IMR-90 (cell line): ENCODE data around the gene UBE3C. TPM values are rescaled to one million over a fixed set of nuclear protein-coding genes. Genes with fewer than 3 reads are reported as not detected.

ENCODE experiments used
- ATAC-seq: fragments of 200-7000 bp; cut with Tn5 transposase; 2 replicates; pipeline ENCODE4 v1.9.1; 2020; ENCODE audit warnings: low read depth, mild to moderate bottlenecking, moderate library complexity
- BruUV-seq: library from RNA; stranded (reverse); fragments of 400-500 nt; replicated peaks from 2 replicates; lab custom pipeline; 2021; lab: Mats Ljungman, UMichigan
- CTCF ChIA-PET: fragments of 300-600 bp; formaldehyde crosslinking; extraction: SDS; loops from one replicate; lab custom pipeline; 2021; ENCODE audit warnings: antibody characterized with exemption; lab: Yijun Ruan, JAX
- POLR2A ChIA-PET: fragments of 300-600 bp; sonication (Branson Sonifier 250); formaldehyde crosslinking; loops from one replicate; lab custom pipeline; 2022; ENCODE audit warnings: antibody characterized with exemption; ENCODE audit not compliant: unreplicated experiment; lab: Charles Lee
- DNase-seq: peaks from one replicate; pipeline ENCODE4 v3.0.0; 2013
- H2AFZ ChIP-seq: replicated peaks from 2 replicates; pipeline ENCODE3; 2013; ENCODE audit warnings: low read length, mild to moderate bottlenecking; ENCODE audit not compliant: poor library complexity
- H2AK5ac ChIP-seq: 2 replicates; pipeline ENCODE4 v1.6.1; 2013; ENCODE audit warnings: low read depth, low read length, inconsistent platforms
- H2AK9ac ChIP-seq: replicated peaks from 2 replicates; pipeline ENCODE3; 2013; ENCODE audit warnings: mild to moderate bottlenecking, low read depth, low read length, moderate library complexity; ENCODE audit not compliant: poor library complexity
- H2BK120ac ChIP-seq: 2 replicates; pipeline ENCODE4 v1.6.1; 2013; ENCODE audit warnings: low read depth, low read length, inconsistent platforms
- H2BK15ac ChIP-seq: 3 replicates; pipeline ENCODE4 v1.6.1; 2013; ENCODE audit warnings: low read depth, low read length, inconsistent platforms
- H2BK20ac ChIP-seq: 2 replicates; pipeline ENCODE4 v1.6.1; 2013; ENCODE audit warnings: low read depth, mild to moderate bottlenecking, inconsistent platforms, low read length, moderate library complexity
- H2BK5ac ChIP-seq: 2 replicates; pipeline ENCODE4 v1.6.1; 2013; ENCODE audit warnings: mild to moderate bottlenecking, low read depth, low read length, inconsistent platforms; ENCODE audit not compliant: poor library complexity, severe bottlenecking
- H3K14ac ChIP-seq: replicated peaks from 2 replicates; pipeline ENCODE4 v1.6.1; 2013; ENCODE audit warnings: low read depth, low read length, inconsistent platforms
- H3K18ac ChIP-seq: 2 replicates; pipeline ENCODE4 v1.6.1; 2013; ENCODE audit warnings: low read depth, low read length, control low read depth
- H3K23ac ChIP-seq: 2 replicates; pipeline ENCODE4 v1.6.1; 2013; ENCODE audit warnings: low read depth, low read length, inconsistent platforms
- H3K27ac ChIP-seq: 2 replicates; pipeline ENCODE4 v1.5.1; 2013; ENCODE audit warnings: mild to moderate bottlenecking, control low read depth, low read length; ENCODE audit not compliant: insufficient read depth
- H3K27me3 ChIP-seq: 2 replicates; pipeline ENCODE4 v1.6.1; 2013; ENCODE audit warnings: low read length; ENCODE audit not compliant: control insufficient read depth, insufficient read depth
- H3K36me3 ChIP-seq: 2 replicates; pipeline ENCODE4 v1.6.1; 2013; ENCODE audit warnings: low read length, mixed read lengths; ENCODE audit not compliant: control insufficient read depth, insufficient read depth
- H3K4ac ChIP-seq: 2 replicates; pipeline ENCODE4 v1.6.1; 2013; ENCODE audit warnings: low read depth, low read length, inconsistent platforms
- H3K4me1 ChIP-seq: 2 replicates; pipeline ENCODE4 v1.6.1; 2013; ENCODE audit warnings: low read length, mixed read lengths; ENCODE audit not compliant: control insufficient read depth, insufficient read depth
- H3K4me2 ChIP-seq: 2 replicates; pipeline ENCODE4 v1.6.1; 2013; ENCODE audit warnings: low read depth, mild to moderate bottlenecking, control low read depth, low read length, moderate library complexity
- H3K4me3 ChIP-seq: 2 replicates; pipeline ENCODE4 v1.5.1; 2013; ENCODE audit warnings: low read depth, mild to moderate bottlenecking, control low read depth, low read length, moderate library complexity; ENCODE audit not compliant: insufficient read depth
- H3K56ac ChIP-seq: 2 replicates; pipeline ENCODE4 v1.6.1; 2013; ENCODE audit warnings: low read length, inconsistent platforms; ENCODE audit not compliant: insufficient read depth; ENCODE audit errors: extremely low read depth
- H3K79me1 ChIP-seq, 2 experiments: 2 replicates each; pipeline ENCODE4 v1.6.1; 2013; ENCODE audit warnings: low read length in 2 of 2, inconsistent platforms in 1 of 2, low read depth in 1 of 2
- H3K9ac ChIP-seq: 2 replicates; pipeline ENCODE4 v1.6.1; 2013; ENCODE audit warnings: low read depth, low read length, control low read depth
- H3K9me1 ChIP-seq: 2 replicates; pipeline ENCODE4 v1.6.1; 2013; ENCODE audit warnings: low read length, inconsistent platforms; ENCODE audit not compliant: insufficient read depth
- H3K9me3 ChIP-seq: 2 replicates; pipeline ENCODE4 v1.6.1; 2013; ENCODE audit warnings: low read length; ENCODE audit not compliant: control insufficient read depth, insufficient read depth
- H4K20me1 ChIP-seq: 2 replicates; pipeline ENCODE4 v1.6.1; 2013; ENCODE audit warnings: low read length, inconsistent platforms; ENCODE audit not compliant: insufficient read depth
- H4K5ac ChIP-seq: 2 replicates; pipeline ENCODE4 v1.6.1; 2013; ENCODE audit warnings: mild to moderate bottlenecking, low read depth, low read length, control low read depth
- H4K8ac ChIP-seq, 2 experiments: 2 replicates each; pipeline ENCODE4 v1.6.1; 2013; ENCODE audit warnings: low read depth in 2 of 2, low read length in 2 of 2, control low read depth in 1 of 2, inconsistent platforms in 1 of 2
- H4K91ac ChIP-seq: 2 replicates; pipeline ENCODE4 v1.6.1; 2013; ENCODE audit warnings: low read depth, low read length, inconsistent platforms; ENCODE audit not compliant: insufficient read depth
- CEBPB ChIP-seq: IDR thresholded peaks from 2 replicates; pipeline ENCODE4 v1.6.1; 2012; ENCODE audit warnings: low read depth, low read length, improper control_type of control experiment
- CHD1 ChIP-seq: IDR thresholded peaks from 2 replicates; pipeline ENCODE4 v1.6.1; 2012; ENCODE audit warnings: low read depth, low read length, improper control_type of control experiment
- CTCF ChIP-seq: conservative IDR thresholded peaks from 2 replicates; pipeline ENCODE4 v1.5.1; 2012; ENCODE audit warnings: mild to moderate bottlenecking, low read depth, low read length, improper control_type of control experiment
- MAFK ChIP-seq: IDR thresholded peaks from 2 replicates; pipeline ENCODE4 v1.6.1; 2012; ENCODE audit warnings: low read depth, low read length, improper control_type of control experiment
- MAZ ChIP-seq: IDR thresholded peaks from 2 replicates; pipeline ENCODE4 v1.6.1; 2012; ENCODE audit warnings: low read depth, mild to moderate bottlenecking, low read length, improper control_type of control experiment, moderate library complexity, borderline replicate concordance
- NFE2L2 ChIP-seq: fragments of 150-350 bp; IDR thresholded peaks from 2 replicates; pipeline ENCODE4 v1.6.1; 2016; ENCODE audit warnings: low read depth, mild to moderate bottlenecking, low read length
- POLR2A ChIP-seq: IDR thresholded peaks from 2 replicates; pipeline ENCODE4 v1.6.1; 2012; ENCODE audit warnings: mild to moderate bottlenecking, low read depth, low read length
- RAD21 ChIP-seq: IDR thresholded peaks from 2 replicates; pipeline ENCODE4 v1.6.1; 2012; ENCODE audit warnings: low read length, improper control_type of control experiment
- RCOR1 ChIP-seq: IDR thresholded peaks from 2 replicates; pipeline ENCODE4 v1.6.1; 2012; ENCODE audit warnings: mild to moderate bottlenecking, low read length, improper control_type of control experiment; ENCODE audit not compliant: insufficient replicate concordance
- RFX5 ChIP-seq: IDR thresholded peaks from 2 replicates; pipeline ENCODE4 v1.8.0; 2012; ENCODE audit warnings: low read depth, mild to moderate bottlenecking, low read length, moderate library complexity
- SMC3 ChIP-seq: fragments of 150-350 bp; IDR thresholded peaks from 2 replicates; pipeline ENCODE4 v1.6.1; 2016; ENCODE audit warnings: low read depth, mild to moderate bottlenecking, antibody characterized with exemption, low read length, moderate library complexity
- WGBS, 2 experiments: methylation state at CpG; one replicate each; pipeline versions ENCODE4 v1.1.5 to v1.1.7; 2013; ENCODE audit warnings: missing lambda C conversion rate in 2 of 2; ENCODE audit not compliant: insufficient read length in 1 of 2; ENCODE audit errors: extremely low coverage in 2 of 2; 5-methylcytosine and 5-hydroxymethylcytosine counted together
- dilution Hi-C: fragments of 300-500 bp; cut with HindIII; formaldehyde crosslinking; loops from one replicate; pipeline ENCODE4 v1.14.3; 2018; ENCODE audit warnings: low sequenced_read_pairs; ENCODE audit not compliant: unreplicated experiment
- in situ Hi-C: fragments of 300-500 bp; cut with MboI; formaldehyde crosslinking; loops from 3 replicates; pipeline ENCODE4 v1.14.3; 2019; ENCODE audit warnings: low sequenced_read_pairs, inconsistent platforms, mixed read lengths
- intact Hi-C: fragments of 100-400 bp; cut with micrococcal nuclease; formaldehyde crosslinking; loops from 2 replicates; pipeline ENCODE4 v1.10.0; 2022
- polyA plus RNA-seq, 3 experiments: library from polyadenylated mRNA; depleted of rRNA; stranded (reverse); fragments of >200 nt; gene quantifications; 2 replicates each; pipeline ENCODE4 v1.2.3, GENCODE V29; 2012; ENCODE audit warnings: low replicate concordance in 1 of 3
- total RNA-seq: library from RNA; depleted of rRNA; stranded (reverse); fragments of >200 nt; gene quantifications from 2 replicates; pipeline ENCODE4 v1.2.3, GENCODE V29; 2012

UBE3C gene
- total and polyA plus RNA-seq, 2 of the 4 experiments (the other 2 are of a cell fraction), result 43.0 to 60.6 TPM

- 0 out of 2 replicates have a peak, but pooled peaks have one; percentile 42 for TF ChIP-seq MAFK
Measured at GRCh38 chr7:157136372-157136771, 2.4 kb upstream of the UBE3C start (continued).

- Histone ChIP-seq H2AFZ (peak overlapping the region; percentile 96), H2BK5ac (peak overlapping the region; percentile 76), H3K79me1 (peaks cover 0 to 28% of the 10 kb centered on the region in 2 experiments; a peak in 2 of 4 replicates), H2BK20ac (no peak overlapping the region), H2BK15ac (no peak overlapping the region), H3K14ac (peak overlapping the region; percentile 47), H4K5ac (peak overlapping the region; percentile 97), H3K56ac (no peak overlapping the region), H3K4me2 (peak overlapping the region; percentile 97), H3K27me3 (no peaks in the 10 kb centered on the region), H3K9ac (peak overlapping the region; percentile 34), H2AK9ac (peak overlapping the region; percentile 67), H4K8ac (peak overlapping the region; percentile 90 to 98), H3K9me3 (no peaks in the 10 kb centered on the region), H2AK5ac (peak overlapping the region; percentile 52; the same call in 1 of the 2 replicates), H4K20me1 (peaks cover 38% of the 10 kb centered on the region), H3K36me3 (peaks cover 10% of the 10 kb centered on the region), H2BK120ac (peak overlapping the region; percentile 11; the same call in 1 of the 2 replicates), H3K18ac (peak overlapping the region; percentile 81), H3K4me3 (peak overlapping the region; percentile 49), H3K27ac (peak overlapping the region; percentile 49), H3K4ac (peak overlapping the region; percentile 51; the same call in 1 of the 2 replicates), H3K4me1 (peaks cover 11% of the 10 kb centered on the region), H3K23ac (no peak overlapping the region), H3K9me1 (peaks cover 13% of the 10 kb centered on the region), H4K91ac (no peak overlapping the region)
- CTCF ChIA-PET, result interaction anchor here (0.6 kb wide), 3 partner anchors 13 to 187 kb away, joined by 3 to 4 read pairs (median 3); no protein-coding TSS in a partner anchor
- no peak for ATAC-seq
- dilution Hi-C loops, result no loop called here
- in situ Hi-C loops, result loop anchor here (25.0 kb wide), 2 partner anchors 176 to 501 kb away; partner anchors contain the start of gene RNF32
- no peak for DNase-seq
- intact Hi-C loops, result loop anchor here (5.0 to 10.0 kb wide), 2 partner anchors 166 to 1343 kb away; no protein-coding TSS in a partner anchor
- POLR2A ChIA-PET, result no interaction called here
- WGBS, 2 experiments, result no CpG with 5 or more reads among the region's 5 CpGs
- TF ChIP-seq RCOR1 (no peak), RFX5 (no peak), MAZ (no peak), NFE2L2 (no peak), RAD21 (no peak), POLR2A (no peak), SMC3 (no peak), CTCF (no peak), CEBPB (no peak), CHD1 (no peak)
- no TSS peak for BruUV-seq
Measured at GRCh38 chr7:157138101-157138423, 664 bp upstream of the UBE3C start.
